GM23338 (cell line): ENCODE data around the gene LTB.

Experiments
- CREB1 ChIP-seq: fragments of 250-450 bp; sonication (Bioruptor Pico); IDR thresholded peaks from 2 replicates; pipeline ENCODE4 v1.5.0; 2020; ENCODE audit warnings: low read depth, mild to moderate bottlenecking, moderate library complexity
- CTCF ChIP-seq, 2 experiments: fragments of 200-600 bp in 1 of 2; sonication (generic) in 1 of 2; conservative IDR thresholded peaks; 2 replicates each; pipeline versions ENCODE4 v1.5.1 to v1.6.1; 2016 to 2017; ENCODE audit warnings: antibody characterized with exemption in 2 of 2, low read depth in 2 of 2, mild to moderate bottlenecking in 2 of 2, moderate library complexity in 1 of 2
- ETS1 ChIP-seq: IDR thresholded peaks from 2 replicates; pipeline ENCODE4 v1.6.1; 2016; ENCODE audit warnings: antibody characterized with exemption
- EZH2 ChIP-seq: fragments of 200-600 bp; sonication (generic); IDR thresholded peaks from one replicate; pipeline ENCODE4 v1.8.0; 2017; ENCODE audit warnings: antibody characterized with exemption, mild to moderate bottlenecking, low read depth; ENCODE audit not compliant: unreplicated experiment
- EZH2phosphoT487 ChIP-seq: fragments of 200-600 bp; sonication (generic); IDR thresholded peaks from one replicate; pipeline ENCODE4 v1.8.1; 2018; ENCODE audit warnings: antibody characterized with exemption; ENCODE audit not compliant: unreplicated experiment
- POLR2AphosphoS5 ChIP-seq: IDR thresholded peaks from 2 replicates; pipeline ENCODE4 v1.6.1; 2016; ENCODE audit warnings: antibody characterized with exemption, low read depth
- TF ChIP-seq, protein P1 (sequence below): IDR thresholded peaks from one replicate; pipeline ENCODE4 v1.6.1; 2018; ENCODE audit warnings: antibody characterized with exemption; ENCODE audit not compliant: unreplicated experiment

- TF ChIP-seq CTCF (conservative IDR thresholded peaks at IDR 0.05; ENCODE audit: low read depth in 2 of 2) (no peak), EZH2 (no peak), POLR2AphosphoS5 (no peak), ETS1 (no peak), EZH2phosphoT487 (no peak), CREB1 (no peak)
- TF ChIP-seq, protein P1, sequence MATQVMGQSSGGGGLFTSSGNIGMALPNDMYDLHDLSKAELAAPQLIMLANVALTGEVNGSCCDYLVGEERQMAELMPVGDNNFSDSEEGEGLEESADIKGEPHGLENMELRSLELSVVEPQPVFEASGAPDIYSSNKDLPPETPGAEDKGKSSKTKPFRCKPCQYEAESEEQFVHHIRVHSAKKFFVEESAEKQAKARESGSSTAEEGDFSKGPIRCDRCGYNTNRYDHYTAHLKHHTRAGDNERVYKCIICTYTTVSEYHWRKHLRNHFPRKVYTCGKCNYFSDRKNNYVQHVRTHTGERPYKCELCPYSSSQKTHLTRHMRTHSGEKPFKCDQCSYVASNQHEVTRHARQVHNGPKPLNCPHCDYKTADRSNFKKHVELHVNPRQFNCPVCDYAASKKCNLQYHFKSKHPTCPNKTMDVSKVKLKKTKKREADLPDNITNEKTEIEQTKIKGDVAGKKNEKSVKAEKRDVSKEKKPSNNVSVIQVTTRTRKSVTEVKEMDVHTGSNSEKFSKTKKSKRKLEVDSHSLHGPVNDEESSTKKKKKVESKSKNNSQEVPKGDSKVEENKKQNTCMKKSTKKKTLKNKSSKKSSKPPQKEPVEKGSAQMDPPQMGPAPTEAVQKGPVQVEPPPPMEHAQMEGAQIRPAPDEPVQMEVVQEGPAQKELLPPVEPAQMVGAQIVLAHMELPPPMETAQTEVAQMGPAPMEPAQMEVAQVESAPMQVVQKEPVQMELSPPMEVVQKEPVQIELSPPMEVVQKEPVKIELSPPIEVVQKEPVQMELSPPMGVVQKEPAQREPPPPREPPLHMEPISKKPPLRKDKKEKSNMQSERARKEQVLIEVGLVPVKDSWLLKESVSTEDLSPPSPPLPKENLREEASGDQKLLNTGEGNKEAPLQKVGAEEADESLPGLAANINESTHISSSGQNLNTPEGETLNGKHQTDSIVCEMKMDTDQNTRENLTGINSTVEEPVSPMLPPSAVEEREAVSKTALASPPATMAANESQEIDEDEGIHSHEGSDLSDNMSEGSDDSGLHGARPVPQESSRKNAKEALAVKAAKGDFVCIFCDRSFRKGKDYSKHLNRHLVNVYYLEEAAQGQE, result no peak
Observed at GRCh38 chr6:31568537-31568961, 13.7 kb downstream of the LTB start.
